Activated effector memory CD4-positive, alpha-beta T cell treated with Interleukin-2 at 50 U/mL for 16 hours (primary cell): ENCODE results near the gene NPIPA8.
"Not testable (repeated sequence)": the region's sequence is repeated elsewhere in the genome, so short reads cannot be mapped to it uniquely, and the experiment has no call there.

Source experiments
- DNase-seq: peaks from one replicate; pipeline ENCODE4 v3.0.0-alpha.2; 2020

NPIPA8 gene

GRCh38 chr16:18270171-18270570 lies 66.4 kb downstream of the NPIPA8 start:
- not testable (repeated sequence) for DNase-seq
